ENCODE data around the gene QRICH1.

Gene QRICH1

DNA sequence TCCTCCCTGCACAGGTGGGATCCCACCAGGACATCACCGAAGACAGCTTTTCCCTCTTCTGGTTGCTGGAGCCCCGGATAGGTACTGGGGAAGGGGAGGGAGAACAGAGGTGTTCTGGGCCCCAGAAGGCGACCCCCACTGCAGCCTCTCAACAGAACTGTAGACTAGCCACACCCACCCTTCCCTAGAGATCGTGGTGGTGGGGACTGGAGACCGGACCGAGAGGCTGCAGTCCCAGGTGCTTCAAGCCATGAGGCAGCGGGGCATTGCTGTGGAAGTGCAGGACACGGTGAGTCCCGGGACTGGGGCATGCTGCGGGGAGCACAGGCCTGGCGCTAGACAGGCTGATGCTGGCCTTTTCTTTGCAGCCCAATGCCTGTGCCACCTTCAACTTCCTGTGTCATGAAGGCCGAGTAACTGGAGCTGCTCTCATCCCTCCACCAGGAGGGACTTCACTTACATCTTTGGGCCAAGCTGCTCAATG, 71.1 kb downstream of the QRICH1 start:
- DNase-seq (ENCODE audit: low read depth) = no peak
- TF ChIP-seq, protein P1, sequence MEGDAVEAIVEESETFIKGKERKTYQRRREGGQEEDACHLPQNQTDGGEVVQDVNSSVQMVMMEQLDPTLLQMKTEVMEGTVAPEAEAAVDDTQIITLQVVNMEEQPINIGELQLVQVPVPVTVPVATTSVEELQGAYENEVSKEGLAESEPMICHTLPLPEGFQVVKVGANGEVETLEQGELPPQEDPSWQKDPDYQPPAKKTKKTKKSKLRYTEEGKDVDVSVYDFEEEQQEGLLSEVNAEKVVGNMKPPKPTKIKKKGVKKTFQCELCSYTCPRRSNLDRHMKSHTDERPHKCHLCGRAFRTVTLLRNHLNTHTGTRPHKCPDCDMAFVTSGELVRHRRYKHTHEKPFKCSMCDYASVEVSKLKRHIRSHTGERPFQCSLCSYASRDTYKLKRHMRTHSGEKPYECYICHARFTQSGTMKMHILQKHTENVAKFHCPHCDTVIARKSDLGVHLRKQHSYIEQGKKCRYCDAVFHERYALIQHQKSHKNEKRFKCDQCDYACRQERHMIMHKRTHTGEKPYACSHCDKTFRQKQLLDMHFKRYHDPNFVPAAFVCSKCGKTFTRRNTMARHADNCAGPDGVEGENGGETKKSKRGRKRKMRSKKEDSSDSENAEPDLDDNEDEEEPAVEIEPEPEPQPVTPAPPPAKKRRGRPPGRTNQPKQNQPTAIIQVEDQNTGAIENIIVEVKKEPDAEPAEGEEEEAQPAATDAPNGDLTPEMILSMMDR (IDR thresholded peaks at IDR 0.05; ENCODE audit: low read length, missing control alignments) = no peak
- H3K4me3 ChIP-seq (replicated peaks; ENCODE audit: low read depth, low read length) = peak overlapping the region; percentile 86

DNA sequence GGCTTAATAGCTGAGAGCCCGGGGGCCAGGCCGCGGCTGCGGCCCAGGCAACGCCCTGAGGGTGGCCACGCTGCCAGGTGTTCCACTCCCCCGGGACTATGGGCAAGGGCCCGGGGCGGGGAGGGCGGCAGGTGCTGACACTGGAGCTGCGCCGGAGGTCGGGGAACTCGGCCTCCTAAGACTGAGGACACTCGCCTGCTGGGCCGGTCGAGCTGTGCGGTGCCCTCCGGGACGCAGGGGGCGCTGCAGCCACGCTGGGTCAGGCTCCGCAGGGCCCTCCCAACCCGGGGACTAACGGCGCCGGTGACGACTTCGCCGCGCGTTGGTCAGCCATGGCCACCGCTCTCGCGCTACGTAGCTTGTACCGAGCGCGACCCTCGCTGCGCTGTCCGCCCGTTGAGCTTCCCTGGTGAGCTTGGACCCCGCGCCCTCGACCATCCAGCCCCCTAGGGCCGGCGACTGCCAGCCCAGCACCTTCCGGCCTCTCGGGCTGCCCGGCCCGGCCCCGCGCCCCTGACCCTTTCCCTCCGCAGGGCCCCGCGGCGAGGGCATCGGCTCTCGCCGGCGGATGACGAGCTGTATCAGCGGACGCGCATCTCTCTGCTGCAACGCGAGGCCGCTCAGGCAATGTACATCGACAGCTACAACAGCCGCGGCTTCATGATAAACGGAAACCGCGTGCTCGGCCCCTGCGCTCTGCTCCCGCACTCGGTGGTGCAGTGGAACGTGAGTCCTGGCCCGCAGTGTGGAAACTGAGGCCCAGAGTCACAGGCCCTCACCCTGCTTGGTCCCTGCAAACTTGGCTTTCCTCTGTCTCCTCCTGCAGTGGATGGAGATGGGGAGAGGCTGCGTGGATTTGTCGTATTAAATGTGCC, 71.8 kb downstream of the QRICH1 start, which contains the start of gene NDUFAF3:
NDUFAF3 (plus strand) TSS at position 309 of the 875 bp plus-strand sequence; CDS start at position 333, 24 bp downstream.
- H3K4me3 ChIP-seq (replicated peaks; ENCODE audit: low read depth, low read length) = peak within 1 kb of the TSS; percentile 86
- TF ChIP-seq, protein P1 (IDR thresholded peaks at IDR 0.05; ENCODE audit: low read length, missing control alignments) = peak; percentile 75
- DNase-seq (ENCODE audit: low read depth) = peak; percentile 95

DNA sequence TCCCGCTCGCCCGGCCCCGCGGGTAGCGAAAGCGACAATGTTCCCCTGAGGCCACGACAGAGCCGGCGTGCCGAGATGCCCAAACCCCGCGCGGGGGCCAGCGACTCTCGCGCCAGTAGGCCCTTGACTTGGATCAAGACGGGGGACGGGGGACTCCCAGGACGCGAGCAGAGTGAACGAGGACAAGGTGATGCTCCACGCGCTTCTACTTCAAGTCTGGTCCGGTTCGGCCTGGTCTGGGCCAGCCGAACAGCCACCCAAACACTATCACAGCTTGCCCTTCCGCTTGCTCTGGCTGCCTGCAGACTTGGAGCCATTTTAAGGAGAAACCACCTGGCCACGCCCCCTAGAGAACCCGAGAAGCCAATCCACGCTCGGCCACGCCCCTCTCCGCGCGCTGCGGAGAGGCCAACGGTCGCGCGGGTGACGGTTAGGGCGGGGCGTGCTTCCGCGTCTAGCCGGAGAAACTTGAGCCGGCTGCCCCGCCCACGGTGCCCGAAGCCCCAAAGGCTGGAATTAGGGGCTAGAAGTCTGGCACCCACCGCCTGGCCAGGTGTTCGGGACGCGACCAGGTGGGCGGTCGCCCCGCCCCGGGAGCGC, 72.6 kb downstream of the QRICH1 start:
- TF ChIP-seq, protein P1 (IDR thresholded peaks at IDR 0.05; ENCODE audit: low read length, missing control alignments) = no peak
- H3K4me3 ChIP-seq (replicated peaks; ENCODE audit: low read depth, low read length) = peak overlapping the region; percentile 86
- DNase-seq (ENCODE audit: low read depth) = peak; percentile 97

DNA sequence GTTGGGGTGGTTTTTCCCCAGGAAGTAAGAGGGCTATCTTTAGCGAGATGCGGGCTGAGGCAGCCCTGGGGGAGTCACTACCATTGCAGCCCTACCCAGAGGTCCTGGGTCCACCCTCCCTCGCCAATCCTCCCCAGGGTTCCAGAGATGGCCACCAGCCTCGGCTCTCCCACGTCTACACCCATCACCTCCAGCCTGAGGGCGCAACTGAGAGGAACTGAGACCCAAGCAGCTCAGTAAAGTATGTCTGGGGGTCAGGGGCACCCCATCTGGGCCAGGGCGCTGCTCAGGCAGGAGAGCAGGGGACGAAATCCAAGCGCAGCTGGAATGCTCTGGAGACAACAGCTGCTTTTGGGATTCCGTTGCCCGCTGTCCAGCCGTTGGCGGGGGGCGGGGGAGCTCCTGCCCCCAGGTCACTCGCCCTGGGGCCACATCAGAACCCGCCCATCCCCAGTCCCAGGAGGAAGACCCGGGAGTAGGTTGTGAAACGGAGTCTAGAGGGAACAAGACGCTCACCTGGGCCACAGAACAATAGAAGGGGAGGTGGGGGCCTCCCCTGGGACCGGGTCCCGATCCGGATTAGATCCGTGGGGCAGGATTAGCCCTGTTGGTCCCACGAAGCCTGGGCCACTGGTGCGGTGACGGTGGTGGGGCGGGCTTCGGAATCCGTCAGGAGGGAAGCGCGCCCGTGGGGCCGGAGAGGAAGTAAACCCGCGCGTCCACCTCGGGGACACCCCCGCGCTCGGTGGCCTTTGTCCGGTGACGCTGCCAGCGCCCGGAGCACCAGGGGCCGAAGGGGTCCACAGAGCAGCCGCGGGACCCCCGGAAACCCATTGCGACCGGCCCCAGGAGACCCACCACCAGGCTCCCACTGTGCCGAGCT, 73.3 kb downstream of the QRICH1 start:
- no peak for DNase-seq (ENCODE audit: low read depth)
- TF ChIP-seq, protein P1 (IDR thresholded peaks at IDR 0.05; ENCODE audit: low read length, missing control alignments) = no peak
- H3K4me3 ChIP-seq (replicated peaks; ENCODE audit: low read depth, low read length) = peak overlapping the region; percentile 86

DNA sequence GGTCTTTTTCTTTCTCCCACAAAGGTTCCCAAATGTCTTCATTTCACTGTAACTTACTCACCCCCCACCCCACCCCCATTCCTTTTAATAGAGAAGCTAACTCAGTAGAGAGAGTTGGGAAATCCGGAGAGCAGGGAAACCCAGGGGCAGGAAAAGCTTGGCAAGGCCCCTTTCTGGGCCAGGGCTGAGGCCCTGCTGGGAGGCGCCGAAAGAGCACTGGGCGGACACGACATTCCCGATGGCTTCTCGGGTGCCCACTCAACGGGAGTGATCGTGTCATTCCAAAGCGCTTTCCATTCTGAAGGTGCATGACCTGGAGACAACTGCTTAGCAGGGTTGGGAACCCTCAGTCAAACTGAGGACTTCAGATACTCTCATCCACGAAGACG, 73.9 kb downstream of the QRICH1 start:
- H3K4me3 ChIP-seq (replicated peaks; ENCODE audit: low read depth, low read length) = peak overlapping the region; percentile 86
- DNase-seq (ENCODE audit: low read depth) = no peak
- TF ChIP-seq, protein P1 (IDR thresholded peaks at IDR 0.05; ENCODE audit: low read length, missing control alignments) = no peak

DNA sequence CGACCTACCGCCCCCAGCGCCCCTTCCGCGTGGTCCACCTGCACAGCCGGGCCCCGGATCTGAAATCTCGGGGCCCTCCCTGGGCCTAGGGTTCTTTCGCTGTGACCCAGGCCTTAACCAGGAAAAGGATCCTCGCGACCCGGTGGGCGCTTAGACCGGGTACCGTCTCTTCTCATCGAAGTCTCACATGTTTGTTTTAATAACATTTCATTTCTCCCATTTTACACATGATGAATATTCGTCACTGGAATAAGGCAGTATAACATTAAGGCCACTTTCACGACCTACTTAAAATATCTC, 75.2 kb downstream of the QRICH1 start:
- peak overlapping the region; percentile 77 for H3K4me3 ChIP-seq (replicated peaks; ENCODE audit: low read depth, low read length)
- no peak for DNase-seq (ENCODE audit: low read depth)
- TF ChIP-seq, protein P1 (IDR thresholded peaks at IDR 0.05; ENCODE audit: low read length, missing control alignments) = no peak
